ENCODE results near the gene PPFIBP1. TPM values are rescaled to one million over a fixed set of nuclear protein-coding genes. Genes with fewer than 3 reads are reported as not detected.

The PPFIBP1 gene
- 100 to 1,000 TPM in 1 of 2 donors, 10 to 100 TPM in 1; 77.5 to 105 TPM for total RNA-seq
- long read RNA-seq, donor 1, partial matches to known transcripts = 5 of 8 reads
- long read RNA-seq, donor 1, other reads (novel, unspliced or antisense) = 2 of 8 reads
- long read RNA-seq, donor 2, transcript PPFIBP1-217 (10 exons, 1,191 nt) = major isoform, 13 of 70 reads
- long read RNA-seq, donor 2, partial matches to known transcripts = 34 of 70 reads
- long read RNA-seq, donor 2, other reads (novel, unspliced or antisense) = 23 of 70 reads

GRCh38 chr12:27523642-27524493 is at the start of gene PPFIBP1:
Gene PPFIBP1, plus strand, starts transcription at chr12:27524206. Its CDS starts 109,191 bp downstream, at chr12:27633397.
- intact Hi-C loops (cut with DNase I) = loop anchor here in 1 of 2 donors (5.0 to 10.0 kb wide), 2 partner anchors 91 to 1102 kb away; no protein-coding TSS in a partner anchor

GRCh38 chr12:27474344-27474743 is 49.7 kb upstream of the PPFIBP1 start:
- DNase-seq (ENCODE audit: low spot score) = no peak
- intact Hi-C loops (cut with DNase I) = no loop called here

More at GRCh38 chr12:27523642-27524493, at the start of gene PPFIBP1:
- DNase-seq (ENCODE audit: low spot score) = peak; percentile 99

- no peak for DNase-seq (ENCODE audit: low spot score)
- intact Hi-C loops (cut with DNase I) = no loop called here
Measured at GRCh38 chr12:27477049-27477448, 47.0 kb upstream of the PPFIBP1 start.

- no peak for DNase-seq (ENCODE audit: low spot score)
- intact Hi-C loops (cut with DNase I) = no loop called here
Measured at GRCh38 chr12:27478949-27479348, 45.1 kb upstream of the PPFIBP1 start.

- intact Hi-C loops (cut with DNase I) = no loop called here
- no peak for DNase-seq (ENCODE audit: low spot score)
Measured at GRCh38 chr12:27480016-27480415, 44.0 kb upstream of the PPFIBP1 start.

GRCh38 chr12:27486961-27487360 is 37.0 kb upstream of the PPFIBP1 start:
- intact Hi-C loops (cut with DNase I) = no loop called here
- DNase-seq (ENCODE audit: low spot score) = no peak

- no peak for DNase-seq (ENCODE audit: low spot score)
- intact Hi-C loops (cut with DNase I) = no loop called here
Measured at GRCh38 chr12:27488479-27488878, 35.5 kb upstream of the PPFIBP1 start.

- intact Hi-C loops (cut with DNase I) = no loop called here
Measured at GRCh38 chr12:27491226-27491625, 32.8 kb upstream of the PPFIBP1 start.

GRCh38 chr12:27493260-27493940 is 30.6 kb upstream of the PPFIBP1 start:
- intact Hi-C loops (cut with DNase I) = no loop called here

More at GRCh38 chr12:27491226-27491625, 32.8 kb upstream of the PPFIBP1 start:
- DNase-seq (ENCODE audit: low spot score) = no peak

GRCh38 chr12:27497446-27497845 is 26.6 kb upstream of the PPFIBP1 start:
- intact Hi-C loops (cut with DNase I) = no loop called here
- no peak for DNase-seq (ENCODE audit: low spot score)

More at GRCh38 chr12:27493260-27493940, 30.6 kb upstream of the PPFIBP1 start:
- DNase-seq (ENCODE audit: low spot score) = no peak

GRCh38 chr12:27498149-27498548 is 25.9 kb upstream of the PPFIBP1 start:
- intact Hi-C loops (cut with DNase I) = no loop called here
- no peak for DNase-seq (ENCODE audit: low spot score)

GRCh38 chr12:27498761-27499160 is 25.2 kb upstream of the PPFIBP1 start:
- intact Hi-C loops (cut with DNase I) = no loop called here
- no peak for DNase-seq (ENCODE audit: low spot score)

- no peak for DNase-seq (ENCODE audit: low spot score)
- intact Hi-C loops (cut with DNase I) = no loop called here
Measured at GRCh38 chr12:27499377-27499776, 24.6 kb upstream of the PPFIBP1 start.

- DNase-seq (ENCODE audit: low spot score) = no peak
- intact Hi-C loops (cut with DNase I) = no loop called here
Measured at GRCh38 chr12:27500546-27500945, 23.5 kb upstream of the PPFIBP1 start.

GRCh38 chr12:27502021-27502435 is 22.0 kb upstream of the PPFIBP1 start:
- no peak for DNase-seq (ENCODE audit: low spot score)
- intact Hi-C loops (cut with DNase I) = no loop called here

GRCh38 chr12:27504507-27504906 is 19.5 kb upstream of the PPFIBP1 start:
- DNase-seq (ENCODE audit: low spot score) = no peak
- intact Hi-C loops (cut with DNase I) = no loop called here

GRCh38 chr12:27505109-27505508 is 18.9 kb upstream of the PPFIBP1 start:
- intact Hi-C loops (cut with DNase I) = no loop called here
- no peak for DNase-seq (ENCODE audit: low spot score)

- DNase-seq (ENCODE audit: low spot score) = no peak
- intact Hi-C loops (cut with DNase I) = no loop called here
Measured at GRCh38 chr12:27505761-27506160, 18.2 kb upstream of the PPFIBP1 start.

- intact Hi-C loops (cut with DNase I) = no loop called here
- DNase-seq (ENCODE audit: low spot score) = no peak
Measured at GRCh38 chr12:27506645-27507189, 17.3 kb upstream of the PPFIBP1 start.

Data from posterior vena cava (tissue), 2 donors.